HepG2 (cell line): ENCODE measurements around the gene FBF1. TPM values are rescaled to one million over a fixed set of nuclear protein-coding genes. Genes with fewer than 3 reads are reported as not detected.

ENCODE experiments used
- ATAC-seq: fragments of 200-7000 bp; cut with Tn5 transposase; 3 replicates; pipeline ENCODE4 v1.9.1; 2020; ENCODE audit warnings: mild to moderate bottlenecking, moderate library complexity
- BruUV-seq: library from RNA; stranded (reverse); fragments of 400-500 nt; replicated peaks from 2 replicates; lab custom pipeline; 2021; lab: Mats Ljungman, UMichigan
- CTCF ChIA-PET: fragments of 300-600 bp; formaldehyde crosslinking; extraction: SDS; loops from one replicate; lab custom pipeline; 2021; ENCODE audit warnings: low total read pairs, inconsistent platforms, low intra/inter-chr PET ratio; lab: Yijun Ruan, JAX
- POLR2A ChIA-PET: fragments of 350-600 bp; sonication (Branson Sonifier 250); formaldehyde crosslinking; loops from one replicate; lab custom pipeline; 2020; ENCODE audit warnings: antibody characterized with exemption, inconsistent platforms; lab: Yijun Ruan, JAX
- DNase-seq: peaks from one replicate; pipeline ENCODE4 v3.0.0-alpha.2; 2015; ENCODE audit warnings: low spot score
- FAIRE-seq: peaks from 3 replicates; lab custom pipeline; 2011; peaks lifted over from hg19 to GRCh38; lab: Jason Lieb, UNC
- H2AFZ ChIP-seq: one replicate; pipeline ENCODE4 v1.6.1; 2011; ENCODE audit warnings: low read length, inconsistent platforms
- H3K27ac ChIP-seq: fragments of 300-600 bp; 3 replicates; pipeline ENCODE4 v1.8.0; 2011; ENCODE audit warnings: mixed run types, mild to moderate bottlenecking, mixed read lengths, low read length, inconsistent platforms; ENCODE audit not compliant: insufficient read depth; ENCODE audit errors: extremely low read length
- H3K27me3 ChIP-seq, 2 experiments: fragments of 200-600 bp in 1 of 2; 2 replicates in 1 of 2; 3 replicates in 1 of 2; pipeline versions ENCODE4 v1.6.0 to v1.8.0; 2011; ENCODE audit warnings: low read length in 2 of 2, mild to moderate bottlenecking in 2 of 2, moderate library complexity in 2 of 2, inconsistent platforms in 1 of 2; ENCODE audit not compliant: insufficient read depth in 2 of 2, control insufficient read depth in 1 of 2
- H3K36me3 ChIP-seq, 2 experiments: fragments of 200-600 bp in 1 of 2; replicated peaks in 1 of 2; 2 replicates in 1 of 2; 3 replicates in 1 of 2; pipeline versions ENCODE4 v1.5.1 to v1.8.0; 2011; ENCODE audit warnings: low read length in 2 of 2, inconsistent platforms in 1 of 2; ENCODE audit not compliant: insufficient read depth in 2 of 2, control insufficient read depth in 1 of 2
- H3K4me1 ChIP-seq: 2 replicates; pipeline ENCODE4 v1.5.1; 2012; ENCODE audit warnings: low read length, inconsistent platforms; ENCODE audit not compliant: insufficient read depth
- H3K4me2 ChIP-seq: 2 replicates; pipeline ENCODE4 v1.6.0; 2011; ENCODE audit warnings: low read depth, low read length, inconsistent platforms
- H3K4me3 ChIP-seq, 3 experiments: fragments of 200-600 bp in 1 of 3; sonication (generic), shearing (Covaris generic) in 1 of 3; replicated peaks in 1 of 3; 2 replicates each; pipeline ENCODE4 v1.5.1; 2011 to 2016; ENCODE audit warnings: low read length in 3 of 3, inconsistent platforms in 2 of 3, low read depth in 2 of 3, mild to moderate bottlenecking in 2 of 3, control low read depth in 1 of 3, mixed read lengths in 1 of 3; ENCODE audit not compliant: insufficient read depth in 1 of 3
- H3K79me2 ChIP-seq: one replicate; pipeline ENCODE4 v1.6.1; 2011; ENCODE audit warnings: low read length, inconsistent platforms; ENCODE audit not compliant: insufficient read depth
- H3K9ac ChIP-seq: 2 replicates; pipeline ENCODE4 v1.6.0; 2011; ENCODE audit warnings: mild to moderate bottlenecking, low read depth, low read length, inconsistent platforms; ENCODE audit not compliant: insufficient read depth
- H3K9me3 ChIP-seq: 2 replicates; pipeline ENCODE4 v1.5.1; 2012; ENCODE audit warnings: mild to moderate bottlenecking, low read length
- H4K20me1 ChIP-seq: 2 replicates; pipeline ENCODE4 v1.6.0; 2011; ENCODE audit warnings: inconsistent platforms, mild to moderate bottlenecking, low read length, moderate library complexity; ENCODE audit not compliant: insufficient read depth
- GTF2F1 ChIP-seq: fragments of 150-350 bp; IDR thresholded peaks from 2 replicates; pipeline ENCODE4 v1.6.1; 2014; ENCODE audit warnings: low read length
- IRX3 ChIP-seq: sonication (generic); formaldehyde crosslinking; IDR thresholded peaks from 2 replicates; pipeline ENCODE4 v1.8.1; 2023; ENCODE audit warnings: mild to moderate bottlenecking, low read depth, missing genetic modification reagents, borderline replicate concordance
- KLF9 ChIP-seq: IDR thresholded peaks from 2 replicates; pipeline ENCODE4 v1.6.1; 2016; ENCODE audit warnings: low read depth
- NFKB2 ChIP-seq: sonication (generic); formaldehyde crosslinking; IDR thresholded peaks from 2 replicates; pipeline ENCODE4 v1.4.0; 2020; ENCODE audit warnings: missing genetic modification reagents, borderline replicate concordance
- SOX6 ChIP-seq, 2 experiments: fragments of 450-650 bp in 1 of 2; sonication (generic) in 1 of 2; formaldehyde crosslinking in 1 of 2; IDR thresholded peaks; 2 replicates each; pipeline versions ENCODE4 v1.4.0 to v1.6.1; 2017 to 2020; ENCODE audit warnings: antibody characterized with exemption in 1 of 2, mild to moderate bottlenecking in 1 of 2, missing genetic modification reagents in 1 of 2
- TBL1XR1 ChIP-seq: fragments of 150-350 bp; IDR thresholded peaks from 2 replicates; pipeline ENCODE4 v1.6.1; 2014; ENCODE audit warnings: borderline replicate concordance, low read length; ENCODE audit not compliant: partially characterized antibody
- ZBTB42 ChIP-seq: sonication (generic); formaldehyde crosslinking; IDR thresholded peaks from 2 replicates; pipeline ENCODE4 v1.5.0; 2020; ENCODE audit warnings: mild to moderate bottlenecking, missing genetic modification reagents
- ZIK1 ChIP-seq: sonication (generic); formaldehyde crosslinking; IDR thresholded peaks from 2 replicates; pipeline ENCODE4 v1.5.0; 2020; ENCODE audit warnings: mild to moderate bottlenecking, low read depth, missing genetic modification reagents, borderline replicate concordance
- ZMYM3 ChIP-seq: sonication (generic); formaldehyde crosslinking; IDR thresholded peaks from 2 replicates; pipeline ENCODE4 v1.5.1; 2020; ENCODE audit warnings: mild to moderate bottlenecking, missing genetic modification reagents
- ZNF121 ChIP-seq: sonication (generic); formaldehyde crosslinking; IDR thresholded peaks from 2 replicates; pipeline ENCODE4 v1.5.0; 2020; ENCODE audit warnings: mild to moderate bottlenecking, missing genetic modification reagents
- ZNF570 ChIP-seq: sonication (generic); formaldehyde crosslinking; IDR thresholded peaks from 2 replicates; pipeline ENCODE4 v1.4.0; 2020; ENCODE audit warnings: mild to moderate bottlenecking, missing genetic modification reagents, borderline replicate concordance
- ZNF652 ChIP-seq: IDR thresholded peaks from 2 replicates; pipeline ENCODE4 v1.6.1; 2016; ENCODE audit warnings: low read depth, borderline replicate concordance
- WGBS: methylation state at CpG from one replicate; pipeline ENCODE4 v1.1.6; 2017; ENCODE audit warnings: low lambda C conversion rate; 5-methylcytosine and 5-hydroxymethylcytosine counted together
- in situ Hi-C: cut with HindIII; loops from 2 replicates; pipeline ENCODE4 v1.10.0; 2017; ENCODE audit warnings: low pct_unique_long_range_greater_than_20kb; ENCODE audit not compliant: extremely low pct_ligation_motif_present
- intact Hi-C: fragments of 100-400 bp; cut with micrococcal nuclease; formaldehyde crosslinking; loops from one replicate; pipeline ENCODE4 v1.10.0; 2022; ENCODE audit not compliant: unreplicated experiment
- polyA plus RNA-seq, 8 experiments: library from polyadenylated mRNA; depleted of rRNA in 3 of 8; stranded (reverse) in 7 of 8; unstranded in 1 of 8; fragments of >200 nt; fragmentation: Illumina TruSeq in 4 of 8; extraction: Trizol in 4 of 8; gene quantifications; 2 replicates each; pipeline versions ENCODE4 v1.2.1 to v1.2.3, GENCODE V29; 2011 to 2016; ENCODE audit warnings: low read depth in 4 of 8, missing spikeins in 1 of 8, mixed read lengths in 1 of 8; ENCODE audit not compliant: insufficient read depth in 1 of 8
- total RNA-seq, 5 experiments: library from RNA; depleted of rRNA; stranded (reverse); fragments of >200 nt; fragmentation: Illumina TruSeq; extraction: Trizol; gene quantifications; 2 replicates each; pipeline ENCODE4 v1.2.3, GENCODE V29; 2016; ENCODE audit warnings: low read depth in 1 of 5
- TF ChIP-seq, protein P1 (sequence below): sonication (generic); formaldehyde crosslinking; IDR thresholded peaks from 2 replicates; pipeline ENCODE4 v1.4.0; 2020; ENCODE audit warnings: low read depth, mild to moderate bottlenecking, missing genetic modification reagents
- TF ChIP-seq, protein P2 (sequence below), 2 experiments: IDR thresholded peaks; 2 replicates each; pipeline ENCODE4 v1.6.1; 2011 to 2012; ENCODE audit warnings: low read length in 2 of 2, borderline replicate concordance in 1 of 2, low read depth in 1 of 2, mild to moderate bottlenecking in 1 of 2, moderate library complexity in 1 of 2
- TF ChIP-seq, protein P3 (sequence below): IDR thresholded peaks from 2 replicates; pipeline ENCODE4 v1.6.1; 2016; ENCODE audit warnings: low read depth, control low read depth
- TF ChIP-seq, protein P4 (sequence below): sonication (generic); formaldehyde crosslinking; IDR thresholded peaks from 2 replicates; pipeline ENCODE4 v1.8.0; 2022; ENCODE audit warnings: low read depth, missing genetic modification reagents

FBF1 gene
- total and polyA plus RNA-seq, 2 of the 13 experiments (the other 11 are each of a cell fraction or from before 2014, with no cell fraction given), result 2.4 to 8.1 TPM

GRCh38 chr17:75910699-75911098 is 30.1 kb downstream of the FBF1 start:
- POLR2A ChIA-PET, result interaction anchor here (0.9 to 3.6 kb wide), 5 partner anchors 13 to 131 kb away, joined by 3 to 16 read pairs (median 6); partner anchors contain the start of gene TRIM47
- FAIRE-seq (no peak), ATAC-seq (no peak), DNase-seq (no peak)
- no peaks in the 10 kb centered on the region for H4K20me1 ChIP-seq
- H3K79me2 ChIP-seq, result no peaks in the 10 kb centered on the region
- peaks cover 30% of the 10 kb centered on the region for H3K4me1 ChIP-seq
- H3K27me3 ChIP-seq, result no peaks in the 10 kb centered on the region
- H3K9ac ChIP-seq, result no peak overlapping the region
- WGBS, result 51% methylated on average over 6 of the region's 6 CpGs
- H3K4me2 ChIP-seq, result peak overlapping the region; percentile 21; the same call in 1 of the 2 replicates
- no peak overlapping the region for H2AFZ ChIP-seq
- intact Hi-C loops, result no loop called here
- H3K4me3 ChIP-seq, result no peak overlapping the region
- BruUV-seq, result no TSS peak
- H3K9me3 ChIP-seq, result no peaks in the 10 kb centered on the region
- H3K27ac ChIP-seq, result no peak overlapping the region
- TF ChIP-seq ZNF570 (CRISPR knock-in tag) (no peak), KLF9 (CRISPR knock-in tag) (no peak), NFKB2 (CRISPR knock-in tag) (no peak), SOX6 (IDR thresholded peaks at IDR 0.05) (no peak), SOX6 (CRISPR knock-in tag; IDR thresholded peaks at IDR 0.05) (no peak), TBL1XR1 (no peak), ZBTB42 (no peak), ZMYM3 (CRISPR knock-in tag) (no peak), GTF2F1 (no peak), ZIK1 (CRISPR knock-in tag) (no peak), IRX3 (CRISPR knock-in tag) (no peak), ZNF121 (CRISPR knock-in tag) (no peak), ZNF652 (CRISPR knock-in tag) (no peak)
- TF ChIP-seq, protein P1, sequence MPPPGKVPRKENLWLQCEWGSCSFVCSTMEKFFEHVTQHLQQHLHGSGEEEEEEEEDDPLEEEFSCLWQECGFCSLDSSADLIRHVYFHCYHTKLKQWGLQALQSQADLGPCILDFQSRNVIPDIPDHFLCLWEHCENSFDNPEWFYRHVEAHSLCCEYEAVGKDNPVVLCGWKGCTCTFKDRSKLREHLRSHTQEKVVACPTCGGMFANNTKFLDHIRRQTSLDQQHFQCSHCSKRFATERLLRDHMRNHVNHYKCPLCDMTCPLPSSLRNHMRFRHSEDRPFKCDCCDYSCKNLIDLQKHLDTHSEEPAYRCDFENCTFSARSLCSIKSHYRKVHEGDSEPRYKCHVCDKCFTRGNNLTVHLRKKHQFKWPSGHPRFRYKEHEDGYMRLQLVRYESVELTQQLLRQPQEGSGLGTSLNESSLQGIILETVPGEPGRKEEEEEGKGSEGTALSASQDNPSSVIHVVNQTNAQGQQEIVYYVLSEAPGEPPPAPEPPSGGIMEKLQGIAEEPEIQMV, result no peak
- TF ChIP-seq, protein P2, sequence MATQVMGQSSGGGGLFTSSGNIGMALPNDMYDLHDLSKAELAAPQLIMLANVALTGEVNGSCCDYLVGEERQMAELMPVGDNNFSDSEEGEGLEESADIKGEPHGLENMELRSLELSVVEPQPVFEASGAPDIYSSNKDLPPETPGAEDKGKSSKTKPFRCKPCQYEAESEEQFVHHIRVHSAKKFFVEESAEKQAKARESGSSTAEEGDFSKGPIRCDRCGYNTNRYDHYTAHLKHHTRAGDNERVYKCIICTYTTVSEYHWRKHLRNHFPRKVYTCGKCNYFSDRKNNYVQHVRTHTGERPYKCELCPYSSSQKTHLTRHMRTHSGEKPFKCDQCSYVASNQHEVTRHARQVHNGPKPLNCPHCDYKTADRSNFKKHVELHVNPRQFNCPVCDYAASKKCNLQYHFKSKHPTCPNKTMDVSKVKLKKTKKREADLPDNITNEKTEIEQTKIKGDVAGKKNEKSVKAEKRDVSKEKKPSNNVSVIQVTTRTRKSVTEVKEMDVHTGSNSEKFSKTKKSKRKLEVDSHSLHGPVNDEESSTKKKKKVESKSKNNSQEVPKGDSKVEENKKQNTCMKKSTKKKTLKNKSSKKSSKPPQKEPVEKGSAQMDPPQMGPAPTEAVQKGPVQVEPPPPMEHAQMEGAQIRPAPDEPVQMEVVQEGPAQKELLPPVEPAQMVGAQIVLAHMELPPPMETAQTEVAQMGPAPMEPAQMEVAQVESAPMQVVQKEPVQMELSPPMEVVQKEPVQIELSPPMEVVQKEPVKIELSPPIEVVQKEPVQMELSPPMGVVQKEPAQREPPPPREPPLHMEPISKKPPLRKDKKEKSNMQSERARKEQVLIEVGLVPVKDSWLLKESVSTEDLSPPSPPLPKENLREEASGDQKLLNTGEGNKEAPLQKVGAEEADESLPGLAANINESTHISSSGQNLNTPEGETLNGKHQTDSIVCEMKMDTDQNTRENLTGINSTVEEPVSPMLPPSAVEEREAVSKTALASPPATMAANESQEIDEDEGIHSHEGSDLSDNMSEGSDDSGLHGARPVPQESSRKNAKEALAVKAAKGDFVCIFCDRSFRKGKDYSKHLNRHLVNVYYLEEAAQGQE (IDR thresholded peaks at IDR 0.05; ENCODE audit: borderline replicate concordance in 1 of 2, low read depth in 1 of 2, low read length in 2 of 2), result no peak
- TF ChIP-seq, protein P3, sequence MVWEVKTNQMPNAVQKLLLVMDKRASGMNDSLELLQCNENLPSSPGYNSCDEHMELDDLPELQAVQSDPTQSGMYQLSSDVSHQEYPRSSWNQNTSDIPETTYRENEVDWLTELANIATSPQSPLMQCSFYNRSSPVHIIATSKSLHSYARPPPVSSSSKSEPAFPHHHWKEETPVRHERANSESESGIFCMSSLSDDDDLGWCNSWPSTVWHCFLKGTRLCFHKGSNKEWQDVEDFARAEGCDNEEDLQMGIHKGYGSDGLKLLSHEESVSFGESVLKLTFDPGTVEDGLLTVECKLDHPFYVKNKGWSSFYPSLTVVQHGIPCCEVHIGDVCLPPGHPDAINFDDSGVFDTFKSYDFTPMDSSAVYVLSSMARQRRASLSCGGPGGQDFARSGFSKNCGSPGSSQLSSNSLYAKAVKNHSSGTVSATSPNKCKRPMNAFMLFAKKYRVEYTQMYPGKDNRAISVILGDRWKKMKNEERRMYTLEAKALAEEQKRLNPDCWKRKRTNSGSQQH (CRISPR knock-in tag), result no peak
- TF ChIP-seq, protein P4, sequence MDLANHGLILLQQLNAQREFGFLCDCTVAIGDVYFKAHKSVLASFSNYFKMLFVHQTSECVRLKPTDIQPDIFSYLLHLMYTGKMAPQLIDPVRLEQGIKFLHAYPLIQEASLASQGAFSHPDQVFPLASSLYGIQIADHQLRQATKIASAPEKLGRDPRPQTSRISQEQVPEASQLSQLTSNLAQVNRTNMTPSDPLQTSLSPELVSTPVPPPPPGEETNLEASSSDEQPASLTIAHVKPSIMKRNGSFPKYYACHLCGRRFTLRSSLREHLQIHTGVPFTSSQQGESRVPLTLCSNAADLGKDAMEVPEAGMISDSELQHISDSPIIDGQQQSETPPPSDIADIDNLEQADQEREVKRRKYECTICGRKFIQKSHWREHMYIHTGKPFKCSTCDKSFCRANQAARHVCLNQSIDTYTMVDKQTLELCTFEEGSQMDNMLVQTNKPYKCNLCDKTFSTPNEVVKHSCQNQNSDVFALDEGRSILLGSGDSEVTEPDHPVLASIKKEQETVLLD, result no peak
- TF ChIP-seq, all 625 proteins: peak for 0
- in situ Hi-C loops, result no loop called here
- CTCF ChIA-PET, result no interaction called here
- H3K36me3 ChIP-seq, result no peaks in the 10 kb centered on the region
